NCI-H1105 treated with DMSO at 0.1 percent for 48 hours (cell line): ENCODE data around the gene YARS2.
"Not testable (repeated sequence)": the region's sequence is repeated elsewhere in the genome, so short reads cannot be mapped to it uniquely, and the experiment has no call there.

Experiments
- DNase-seq: peaks from one replicate; lab custom pipeline; 2025; lab: John Stamatoyannopoulos, UW

The YARS2 gene

GRCh38 chr12:32753605-32754004 is 2.1 kb downstream of the YARS2 start:
- no peak for DNase-seq

DNA sequence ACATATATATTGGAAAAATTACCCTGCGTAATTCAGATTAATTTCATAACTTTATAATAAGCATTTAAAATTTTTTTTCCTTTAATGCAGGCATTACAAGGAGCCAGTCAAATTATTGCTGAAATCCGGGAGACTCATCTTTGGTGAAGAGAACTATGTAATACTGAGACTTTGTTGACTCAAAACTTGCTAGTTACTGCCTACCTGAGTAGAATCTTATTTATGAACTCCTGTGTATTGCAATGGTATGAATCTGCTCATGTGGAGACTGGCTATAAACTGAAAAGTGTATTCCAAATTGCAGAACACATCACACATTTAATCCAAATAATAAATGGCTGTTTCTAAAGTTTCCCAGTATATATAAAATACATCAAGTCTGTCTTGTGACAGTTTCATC is 12.4 kb downstream of the YARS2 start:
- no peak for DNase-seq

- no peak for DNase-seq
These were observed 13.6 kb downstream of the YARS2 start for GRCh38 chr12:32742133-32742532.

DNA sequence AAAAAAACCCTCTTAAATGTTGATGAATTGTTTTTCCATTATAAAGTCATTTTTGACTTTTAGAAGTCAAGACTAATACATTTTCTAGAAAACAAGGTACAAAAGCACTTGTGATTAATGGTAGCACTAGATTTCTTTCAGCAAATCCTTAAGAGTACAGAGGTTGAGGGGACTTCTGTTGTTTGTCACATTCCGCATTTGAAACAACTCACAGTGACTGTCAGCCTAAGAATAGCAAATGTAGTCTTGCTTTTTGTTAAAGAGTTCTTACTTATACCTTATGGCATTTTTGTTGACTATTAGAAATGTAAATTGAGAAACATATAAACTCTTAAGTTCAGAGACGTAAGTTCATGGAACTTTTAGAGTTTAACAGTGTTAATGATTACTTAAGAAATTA is 16.4 kb downstream of the YARS2 start:
- DNase-seq: no peak

DNA sequence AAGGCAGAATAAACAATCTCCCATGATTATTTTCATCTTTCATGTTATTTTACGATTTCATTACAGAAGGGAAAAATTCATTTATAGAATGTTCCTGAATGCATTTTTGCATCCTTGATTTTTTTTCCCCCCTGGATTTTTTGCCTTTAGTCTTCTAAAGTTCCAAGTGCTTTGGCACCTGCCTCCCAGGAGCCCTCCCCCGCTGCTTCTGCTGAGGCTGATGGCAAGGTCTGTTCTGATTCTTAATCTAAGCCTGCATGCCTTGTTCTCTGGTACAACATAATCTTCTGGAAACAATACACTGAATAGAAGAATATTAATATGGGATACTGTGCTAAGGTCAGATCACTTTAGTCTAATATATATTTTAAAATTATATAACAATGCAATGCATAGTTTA is 18.0 kb downstream of the YARS2 start:
- no peak for DNase-seq

- DNase-seq: no peak
These were observed 19.3 kb downstream of the YARS2 start for GRCh38 chr12:32736445-32736844.

DNA sequence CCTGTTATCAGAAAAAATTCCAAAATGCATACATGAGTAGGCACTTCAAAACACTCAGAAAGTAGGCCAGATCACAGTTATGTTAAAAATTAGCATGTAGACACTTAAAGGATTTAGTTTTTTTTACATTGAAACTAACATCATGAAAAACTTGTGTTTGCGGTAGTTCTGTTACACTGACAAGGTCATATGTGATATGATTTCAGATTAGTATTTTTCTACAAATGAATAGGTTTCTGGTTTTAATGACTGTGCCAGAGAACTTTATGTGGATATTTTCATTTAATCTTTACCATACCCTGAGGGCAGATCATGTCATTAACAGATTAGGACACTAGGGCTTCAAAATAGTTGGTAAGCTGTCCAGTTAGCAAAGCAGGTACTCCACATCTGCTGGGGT is 20.7 kb downstream of the YARS2 start:
- DNase-seq: no peak

DNA sequence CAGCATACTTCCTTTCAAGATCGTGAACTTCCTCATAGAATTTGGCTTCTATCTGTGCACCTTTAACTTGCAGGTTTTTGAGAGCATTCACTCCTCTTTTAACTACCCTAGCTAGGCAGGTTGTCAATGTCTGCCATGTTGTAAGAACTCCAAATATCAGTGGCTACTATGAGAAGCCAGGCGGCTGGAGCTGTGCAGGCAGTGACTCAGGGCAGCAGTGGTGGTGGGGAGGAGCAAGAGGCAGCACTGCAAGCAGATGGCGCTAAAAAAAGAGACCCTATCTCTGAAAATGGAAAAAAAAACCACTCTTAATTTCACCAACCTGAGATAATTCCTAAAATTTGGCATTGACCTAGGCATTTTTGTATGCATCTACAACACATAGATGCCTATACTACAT is 28.5 kb downstream of the YARS2 start:
- DNase-seq: no peak

DNA sequence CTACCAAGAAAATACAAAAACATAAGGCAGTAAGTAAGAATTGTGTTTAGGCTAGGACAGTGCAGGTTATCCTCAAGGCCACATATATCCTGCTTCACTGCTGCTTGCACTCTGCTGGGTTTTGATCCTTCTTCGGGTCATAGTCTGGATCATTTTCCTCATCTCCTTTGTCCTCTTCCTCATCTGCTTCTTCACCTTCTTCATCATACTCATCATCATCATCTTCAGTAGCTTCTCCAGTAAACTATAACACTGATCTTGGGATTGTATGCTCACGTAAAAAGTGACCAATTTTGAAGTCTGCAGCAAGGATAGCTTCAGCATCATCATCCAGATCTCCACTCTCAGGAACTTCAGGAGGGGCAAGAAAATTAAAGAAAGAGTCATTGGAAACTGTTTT is 29.4 kb downstream of the YARS2 start:
- DNase-seq: no peak

DNA sequence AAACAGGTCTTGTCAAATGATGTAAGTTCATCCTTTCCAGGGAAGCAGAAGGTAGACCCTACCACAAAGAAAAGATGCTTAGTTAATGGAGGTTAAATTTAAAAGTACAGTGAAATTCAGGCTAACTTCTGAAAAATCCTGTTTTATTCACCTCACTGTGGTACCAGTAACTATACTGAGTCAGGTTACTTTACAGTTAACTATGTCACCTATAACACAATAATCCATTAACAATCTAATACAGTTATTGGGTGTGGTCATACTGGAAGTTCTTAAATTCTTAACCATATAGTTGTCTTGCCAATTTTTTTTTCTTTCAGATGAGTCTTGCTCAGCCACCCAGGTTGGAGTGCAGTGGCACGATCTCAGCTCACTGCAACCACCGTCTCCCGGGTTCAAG is 30.4 kb downstream of the YARS2 start:
- not testable (repeated sequence) for DNase-seq

DNA sequence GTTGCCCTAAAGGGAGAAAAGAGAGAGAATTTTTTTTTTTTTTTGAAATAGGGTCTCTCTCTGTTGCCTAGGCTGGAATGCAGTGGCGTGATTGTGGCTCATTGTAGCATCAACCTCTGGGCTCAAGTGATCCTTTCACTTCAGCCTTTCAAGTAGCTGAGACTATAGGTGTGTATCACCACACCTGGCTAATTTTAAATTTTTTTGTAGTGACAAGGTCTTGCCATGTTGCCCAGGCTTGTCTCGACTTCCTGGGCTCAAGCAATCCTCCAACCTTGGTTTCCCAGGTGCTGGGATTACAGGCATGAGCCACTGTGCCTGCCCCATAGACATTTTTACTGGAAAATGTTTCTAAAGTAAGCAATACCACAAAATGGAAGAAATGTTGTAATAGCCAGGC is 36.8 kb downstream of the YARS2 start:
- no peak for DNase-seq

DNA sequence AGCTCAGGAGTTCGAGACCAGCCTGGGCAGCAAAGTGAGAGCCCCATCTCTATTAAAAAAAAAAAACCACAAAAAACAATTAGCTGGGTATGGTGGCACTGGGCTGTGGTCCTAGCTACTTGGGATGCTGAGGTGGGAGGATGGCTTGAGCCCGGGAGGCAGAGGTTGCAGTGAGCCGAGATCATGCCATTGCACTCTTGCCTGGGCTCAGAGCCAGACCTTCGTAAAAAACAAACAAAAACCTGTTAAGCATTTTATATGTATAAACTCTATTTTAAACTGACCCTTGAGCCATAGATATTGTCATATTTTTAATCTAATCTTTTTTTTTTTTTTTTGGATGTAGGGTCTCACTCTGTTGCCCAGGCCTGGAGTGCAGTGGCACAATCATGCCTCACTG is 40.9 kb downstream of the YARS2 start:
- DNase-seq: no peak

DNA sequence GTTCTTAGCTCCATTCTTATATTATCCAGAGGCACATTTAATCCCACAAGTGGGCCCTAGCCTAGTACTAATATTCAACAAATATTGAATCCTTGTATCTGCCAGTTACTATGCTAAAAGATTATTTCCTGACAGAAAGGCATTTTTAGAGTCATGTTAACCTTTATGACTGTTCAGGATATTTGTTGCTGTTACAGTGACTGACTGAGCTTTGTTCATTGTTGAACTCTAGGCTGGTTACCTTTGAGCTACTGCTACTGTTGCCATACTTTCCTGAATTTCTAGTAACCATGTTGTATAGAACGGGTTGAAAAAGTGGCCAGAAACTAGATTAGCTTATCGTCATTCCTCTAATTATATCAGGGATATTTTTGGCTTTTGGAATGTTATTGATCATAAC is 46.8 kb downstream of the YARS2 start:
- no peak for DNase-seq

GRCh38 chr12:32706335-32707024 is 49.2 kb downstream of the YARS2 start:
- no peak for DNase-seq

GRCh38 chr12:32705783-32706182 is 49.9 kb downstream of the YARS2 start:
- DNase-seq: no peak

- DNase-seq: no peak
These were observed 52.8 kb downstream of the YARS2 start for GRCh38 chr12:32702946-32703345.

- DNase-seq: no peak
These were observed 53.2 kb downstream of the YARS2 start for GRCh38 chr12:32702473-32702872.

GRCh38 chr12:32699437-32699836 is 56.3 kb downstream of the YARS2 start:
- not testable (repeated sequence) for DNase-seq

- DNase-seq: peak; percentile 18
These were observed 57.4 kb downstream of the YARS2 start for GRCh38 chr12:32698285-32698684.

GRCh38 chr12:32697445-32697844 is 58.3 kb downstream of the YARS2 start:
- no peak for DNase-seq
